Thymus (tissue), 11 donors: Measurements from ENCODE around the gene PLXNB2. TPM values are rescaled to one million over a fixed set of nuclear protein-coding genes. Genes with fewer than 3 reads are reported as not detected.
"Not testable (repeated sequence)": the region's sequence is repeated elsewhere in the genome, so short reads cannot be mapped to it uniquely, and the experiment has no call there.

Experiments
- DNase-seq, 9 donors: peaks; one replicate each; pipeline ENCODE4 v3.0.0-alpha.2; 2013; ENCODE audit warnings: low spot score in 9 of 9, low read depth in 6 of 9, missing footprints in 1 of 9
- H3K27ac ChIP-seq, 2 donors: one replicate each; pipeline ENCODE4 v1.5.1; 2013; ENCODE audit warnings: control low read depth in 1 of 2, low read depth in 1 of 2, low read length in 1 of 2, mild to moderate bottlenecking in 1 of 2, moderate library complexity in 1 of 2
- H3K27me3 ChIP-seq, 2 donors: one replicate each; pipeline ENCODE4 v1.5.1; 2013; ENCODE audit warnings: low read length in 1 of 2; ENCODE audit not compliant: control insufficient read depth in 2 of 2, insufficient read depth in 1 of 2
- H3K36me3 ChIP-seq, 2 donors: one replicate each; pipeline ENCODE4 v1.5.1; 2013; ENCODE audit warnings: low read length in 1 of 2, mild to moderate bottlenecking in 1 of 2, moderate library complexity in 1 of 2; ENCODE audit not compliant: control insufficient read depth in 2 of 2, insufficient read depth in 2 of 2
- H3K4me1 ChIP-seq, 2 donors: one replicate each; pipeline ENCODE4 v1.5.1; 2013; ENCODE audit warnings: low read length in 2 of 2; ENCODE audit not compliant: control insufficient read depth in 2 of 2, insufficient read depth in 2 of 2
- H3K4me3 ChIP-seq, 2 donors: one replicate each; pipeline ENCODE4 v1.5.1; 2013; ENCODE audit warnings: low read length in 2 of 2, control low read depth in 1 of 2, mild to moderate bottlenecking in 1 of 2
- H3K9me3 ChIP-seq, 2 donors: one replicate each; pipeline ENCODE4 v1.5.1; 2013; ENCODE audit warnings: low read length in 1 of 2, mild to moderate bottlenecking in 1 of 2; ENCODE audit not compliant: control insufficient read depth in 2 of 2, insufficient read depth in 1 of 2
- WGBS: extraction: QIAGEN DNeasy Blood & Tissue Kit; methylation state at CpG from one replicate; pipeline ENCODE4 v1.1.7; 2013; 5-methylcytosine and 5-hydroxymethylcytosine counted together
- polyA plus RNA-seq: library from polyadenylated mRNA; stranded (reverse); fragments of 200-250 nt; gene quantifications from one replicate; pipeline ENCODE4 v1.2.3, GENCODE V29; 2013
- total RNA-seq: library from RNA; stranded (reverse); fragments of 120-200 nt; gene quantifications from one replicate; pipeline ENCODE4 v1.2.4, GENCODE V29; 2013
- donor health status: healthy.

PLXNB2 gene
- total and polyA plus RNA-seq, 2 donors: 13.1 to 53.2 TPM

DNA sequence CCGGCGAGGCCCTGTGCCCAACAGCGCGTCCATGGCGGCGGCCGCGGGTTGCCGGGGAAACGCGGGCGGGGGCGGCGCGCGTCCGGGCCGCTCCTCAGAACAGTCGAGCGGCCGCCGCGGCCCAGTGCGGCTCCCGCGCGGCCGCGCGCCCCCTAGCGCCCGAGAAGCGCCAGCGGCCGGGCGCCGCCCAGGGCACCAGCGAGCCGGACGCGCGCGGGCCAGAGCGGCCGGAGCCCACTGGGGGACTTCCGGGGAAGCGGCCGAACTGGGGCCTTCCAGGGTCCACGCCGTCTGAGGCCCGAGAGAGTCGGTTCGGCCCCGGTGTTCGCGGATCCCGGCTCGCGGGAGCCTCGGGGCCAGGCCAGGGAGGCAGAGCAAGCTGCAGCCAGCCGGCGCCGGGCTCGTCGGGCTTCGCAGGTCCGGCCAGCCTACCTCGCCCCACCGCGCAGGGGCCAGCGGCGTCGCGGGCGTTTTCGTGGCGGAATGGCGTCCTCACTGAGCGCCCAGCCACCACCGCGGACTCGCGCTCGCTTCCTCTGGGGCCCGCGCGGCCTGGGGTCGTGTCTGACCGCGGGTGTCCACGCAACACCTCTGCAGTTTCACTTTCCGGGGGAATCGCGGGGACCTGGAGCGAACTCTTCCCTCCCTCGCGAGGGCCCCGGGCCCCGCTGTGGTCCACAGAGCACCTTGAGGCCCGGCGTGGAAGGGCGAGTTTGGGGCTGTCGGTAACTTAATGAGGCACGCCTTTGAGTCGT, 19.7 kb upstream of the PLXNB2 start, which contains the start of gene DENND6B:
TSS of gene DENND6B (minus strand) at position 57 of the 755 bp plus-strand sequence. CDS start at position 33, 24 bp downstream.
- peak in 4 of 9 donors; percentile 47 to 71 (median 70) for DNase-seq
- Histone ChIP-seq H3K36me3 (no peaks in the 10 kb centered on the region), H3K27ac (peak within 1 kb of the TSS in 1 of 2 donors; percentile 73), H3K4me3 (peak within 1 kb of the TSS; percentile 42 to 77), H3K4me1 (peaks cover 2 to 4% of the 10 kb centered on the region in 2 donors), H3K27me3 (peaks cover 15 to 42% of the 10 kb centered on the region in 2 donors), H3K9me3 (peaks cover 0 to 5% of the 10 kb centered on the region in 2 donors)
- 2% methylated on average over 105 of the region's 105 CpGs for WGBS

DNA sequence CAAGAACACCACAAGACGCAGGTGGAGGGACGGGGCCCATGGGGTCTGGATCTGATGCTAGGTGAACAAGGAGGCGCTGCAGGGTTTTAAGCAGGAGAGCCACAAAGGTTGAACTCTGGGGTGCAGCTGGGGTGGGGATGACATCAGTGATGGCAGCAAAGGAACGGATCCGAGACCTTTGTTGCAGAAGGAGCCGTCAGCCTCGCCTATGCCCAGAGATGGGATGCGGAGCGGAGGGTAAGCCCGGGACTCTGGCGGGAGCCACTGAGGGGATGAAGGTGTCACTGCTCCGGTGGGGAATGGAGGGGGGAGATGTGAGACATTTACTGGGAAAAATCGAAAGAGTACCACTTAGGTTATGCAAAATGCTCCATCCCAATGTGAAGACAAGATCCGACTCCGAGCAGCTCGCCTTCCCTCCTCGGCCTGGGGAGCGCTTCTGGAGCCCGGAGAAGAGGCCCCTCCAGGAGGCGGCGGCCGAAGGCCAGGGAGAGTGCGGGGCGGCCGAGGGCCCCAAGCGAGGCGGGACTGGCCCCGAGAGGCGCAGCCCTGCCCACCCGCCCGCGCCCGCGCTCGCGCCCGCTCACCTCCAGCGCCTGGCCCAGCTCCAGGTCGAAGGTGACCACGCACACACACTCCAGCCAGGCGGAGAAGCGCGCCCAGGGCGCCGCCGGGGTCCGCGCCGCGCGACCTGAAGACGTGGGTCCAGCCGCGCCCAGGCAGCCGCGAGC, 18.9 kb upstream of the PLXNB2 start:
- peak overlapping the region in 1 of 2 donors; percentile 77 for H3K4me3 ChIP-seq
- 25% methylated on average over 56 of the region's 56 CpGs for WGBS
- H3K4me1 ChIP-seq: peaks cover 2 to 4% of the 10 kb centered on the region in 2 donors
- H3K27me3 ChIP-seq: peaks cover 15 to 42% of the 10 kb centered on the region in 2 donors
- peaks cover 0 to 5% of the 10 kb centered on the region in 2 donors for H3K9me3 ChIP-seq
- DNase-seq: no peak
- peak overlapping the region in 1 of 2 donors; percentile 31 for H3K27ac ChIP-seq
- no peaks in the 10 kb centered on the region for H3K36me3 ChIP-seq

DNA sequence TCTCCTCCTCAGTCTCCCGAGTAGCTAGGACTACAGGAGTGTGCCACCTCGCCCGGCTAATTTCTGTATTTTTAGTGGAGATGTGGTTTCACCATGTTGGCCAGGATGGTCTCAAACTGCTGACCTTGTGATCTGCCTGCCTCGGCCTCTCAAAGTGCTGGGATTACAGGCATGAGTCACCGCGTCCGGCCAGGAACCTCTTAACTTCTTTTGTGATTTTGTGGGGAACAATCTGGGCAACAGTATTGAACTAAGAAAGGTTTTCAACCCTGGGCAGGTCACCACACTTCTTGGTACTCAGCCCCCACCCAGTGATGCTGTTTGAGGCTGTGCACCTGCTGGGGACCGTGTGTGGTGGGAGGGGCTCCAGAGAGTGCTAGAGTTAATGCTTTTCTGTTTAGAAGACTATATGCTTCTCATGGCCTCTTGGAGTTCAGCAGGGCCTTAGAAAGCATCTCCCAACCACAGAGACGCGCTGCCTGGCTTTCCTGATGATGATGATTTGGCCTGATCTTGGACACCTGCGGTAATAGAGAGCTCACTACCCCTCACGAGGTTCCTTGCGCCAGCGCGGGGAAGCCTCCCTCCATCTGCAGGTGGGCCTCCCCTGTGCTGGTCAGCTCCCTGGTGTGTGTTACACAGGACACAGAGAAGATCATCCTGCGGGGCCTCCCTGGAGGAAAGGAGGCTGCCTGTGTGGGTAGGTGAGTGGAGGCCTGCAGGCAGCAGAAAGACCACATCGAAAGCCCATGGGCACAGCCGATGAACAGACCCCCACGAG, 18.2 kb upstream of the PLXNB2 start:
- Histone ChIP-seq H3K9me3 (peaks cover 0 to 5% of the 10 kb centered on the region in 2 donors), H3K27me3 (peaks cover 15 to 44% of the 10 kb centered on the region in 2 donors), H3K4me1 (peaks cover 2 to 4% of the 10 kb centered on the region in 2 donors), H3K27ac (no peak overlapping the region), H3K36me3 (no peaks in the 10 kb centered on the region), H3K4me3 (no peak overlapping the region)
- no peak for DNase-seq
- WGBS: 92% methylated on average over 19 of the region's 19 CpGs

DNA sequence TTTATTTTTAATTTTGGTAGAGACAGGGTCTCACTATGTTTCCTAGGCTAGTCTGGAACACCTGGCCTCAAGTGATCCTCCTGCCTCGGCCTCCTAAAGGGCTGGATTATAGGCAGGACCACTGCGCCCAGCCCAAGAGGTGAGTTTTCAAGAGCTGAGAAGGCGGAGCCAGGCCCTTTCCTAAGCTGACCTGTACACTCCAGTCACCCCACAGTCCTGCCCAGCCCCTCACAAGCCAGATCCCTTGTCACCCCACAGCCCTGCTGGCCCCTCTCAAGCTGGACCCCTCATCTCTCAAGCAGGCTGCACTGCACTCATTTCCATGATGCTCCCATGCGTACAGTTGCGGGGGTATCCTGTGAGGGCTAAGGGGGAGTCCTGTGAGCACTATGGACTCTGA, 16.5 kb upstream of the PLXNB2 start:
- 98% methylated on average over 5 of the region's 5 CpGs for WGBS
- Histone ChIP-seq H3K4me1 (peaks cover 2 to 4% of the 10 kb centered on the region in 2 donors), H3K9me3 (peaks cover 0 to 5% of the 10 kb centered on the region in 2 donors), H3K4me3 (no peak overlapping the region), H3K36me3 (no peaks in the 10 kb centered on the region), H3K27ac (no peak overlapping the region), H3K27me3 (peaks cover 15 to 44% of the 10 kb centered on the region in 2 donors)
- no peak for DNase-seq

DNA sequence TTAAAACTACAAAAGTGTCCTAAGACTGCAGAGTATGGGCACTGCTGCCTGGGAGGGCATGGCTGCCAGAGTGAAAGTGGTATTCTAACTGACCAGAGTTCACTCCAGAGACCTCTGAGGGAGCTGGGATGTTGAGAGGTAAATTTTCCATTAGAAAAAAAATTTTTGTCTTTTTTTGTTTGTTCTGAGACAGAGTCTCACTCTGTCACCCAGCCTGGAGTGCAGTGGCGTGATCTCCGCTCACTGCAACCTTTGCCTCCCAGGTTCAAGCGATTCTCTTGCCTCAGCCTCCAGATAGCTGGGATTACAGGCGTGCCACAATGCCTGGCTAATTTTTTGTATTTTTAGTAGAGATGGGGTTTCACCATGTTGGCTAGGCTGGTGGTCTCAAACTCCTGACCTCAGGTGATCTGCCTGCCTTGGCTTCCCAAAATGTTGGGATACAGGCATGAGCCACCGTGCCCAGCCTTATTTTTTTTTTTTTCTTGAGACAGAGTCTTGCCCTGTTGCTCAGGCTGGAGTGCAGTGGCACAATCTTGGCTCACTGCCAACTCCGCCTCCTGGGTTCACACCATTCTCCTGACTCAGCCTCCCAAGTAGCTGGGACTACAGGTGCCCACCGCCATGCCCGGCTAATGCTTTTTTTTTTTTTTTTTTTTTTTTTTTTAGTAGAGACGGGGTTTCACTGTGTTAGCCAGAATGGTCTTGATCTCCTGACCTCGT, 15.1 kb upstream of the PLXNB2 start:
- H3K4me1 ChIP-seq, H3K36me3 ChIP-seq, DNase-seq, H3K27ac ChIP-seq, H3K4me3 ChIP-seq, H3K9me3 ChIP-seq: not testable (repeated sequence)
- H3K27me3 ChIP-seq: peaks cover 12 to 34% of the 10 kb centered on the region in 2 donors
- WGBS: 92% methylated on average over 10 of the region's 10 CpGs

DNA sequence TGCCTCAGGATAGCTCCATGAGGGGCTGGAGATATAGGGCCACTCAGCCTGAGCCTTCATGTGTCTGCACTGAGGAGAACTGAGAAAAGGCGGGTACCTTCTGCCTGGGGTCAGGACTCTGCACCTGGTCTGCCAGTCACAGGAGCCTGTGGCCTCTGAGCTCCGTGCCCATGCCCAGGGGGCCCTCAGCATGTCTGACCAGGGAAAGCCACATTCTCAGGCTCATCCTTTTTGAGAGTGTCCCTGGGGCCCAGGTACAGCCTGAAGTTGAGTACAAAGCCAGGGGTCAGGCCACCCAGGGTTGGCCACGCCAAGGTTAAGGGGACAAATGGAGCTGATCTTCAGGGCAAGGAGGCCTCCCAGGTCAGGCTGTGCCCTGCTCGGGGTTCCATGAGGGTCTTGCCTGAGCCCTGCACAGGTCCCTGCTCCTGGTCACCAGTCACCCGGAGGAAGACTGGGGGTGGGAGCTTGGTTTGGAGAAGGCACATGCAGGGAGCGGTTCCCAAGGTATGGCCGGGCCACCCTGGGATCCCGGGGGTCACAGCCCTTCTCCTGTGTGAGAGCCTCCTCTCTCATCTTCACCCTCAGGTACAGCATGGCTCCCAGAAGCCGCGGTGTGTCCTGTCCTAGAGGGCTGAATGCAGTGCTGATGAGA, 13.4 kb upstream of the PLXNB2 start:
- no peak for DNase-seq
- Histone ChIP-seq H3K36me3 (no peaks in the 10 kb centered on the region), H3K4me3 (no peak overlapping the region), H3K9me3 (no peaks in the 10 kb centered on the region), H3K27ac (no peak overlapping the region), H3K27me3 (peaks cover 0 to 21% of the 10 kb centered on the region in 2 donors), H3K4me1 (no peaks in the 10 kb centered on the region)
- WGBS: 92% methylated on average over 10 of the region's 10 CpGs

DNA sequence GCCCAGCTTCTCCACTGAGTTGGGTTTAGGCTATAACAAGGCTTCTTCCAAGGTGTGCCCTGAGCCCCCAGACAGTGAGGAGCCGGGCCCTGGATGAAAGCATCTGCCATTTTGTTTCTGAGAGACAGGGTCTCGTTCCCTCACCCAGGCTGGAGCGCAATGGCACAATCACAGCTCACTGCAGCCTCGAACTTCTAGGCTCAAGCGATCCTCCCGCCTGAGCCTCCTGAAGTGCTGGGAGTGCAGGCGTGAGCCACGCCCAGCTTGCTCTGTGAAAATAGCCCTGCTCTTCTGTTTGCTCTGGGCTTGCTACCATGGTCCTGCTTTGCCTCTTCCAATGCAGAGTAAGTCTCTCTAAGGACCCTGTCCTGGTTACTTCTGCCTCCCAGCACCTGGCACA, 12.7 kb upstream of the PLXNB2 start:
- 91% methylated on average over 8 of the region's 8 CpGs for WGBS
- DNase-seq: no peak

DNA sequence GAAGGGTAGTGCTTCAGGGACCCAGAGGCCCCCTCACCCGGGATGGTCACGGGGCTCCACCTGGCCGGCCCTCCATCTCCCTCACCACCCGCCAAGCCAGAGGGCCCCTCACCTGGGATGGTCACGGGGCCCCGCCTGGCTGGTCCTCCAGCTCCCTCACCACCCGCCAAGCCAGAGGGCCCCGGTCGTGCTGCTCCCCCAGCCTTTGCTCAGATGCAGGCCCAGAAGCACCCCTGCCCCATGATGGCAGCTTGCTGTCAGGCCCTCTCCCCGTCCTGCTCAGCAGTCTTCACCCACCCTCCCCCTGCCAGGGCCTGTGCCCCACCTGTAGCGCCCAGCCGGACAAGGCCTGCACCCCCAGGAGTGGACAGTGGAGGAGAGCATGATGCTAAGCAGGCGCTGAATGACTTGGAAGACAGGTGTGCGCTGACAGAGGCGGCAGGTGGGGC, 12.1 kb upstream of the PLXNB2 start:
- no peak for DNase-seq
- no peak overlapping the region for H3K4me3 ChIP-seq
- peaks cover 0 to 12% of the 10 kb centered on the region in 2 donors for H3K27me3 ChIP-seq
- no peaks in the 10 kb centered on the region for H3K36me3 ChIP-seq
- no peak overlapping the region for H3K27ac ChIP-seq
- WGBS: 94% methylated on average over 15 of the region's 15 CpGs
- H3K9me3 ChIP-seq: peaks cover 0 to 1% of the 10 kb centered on the region in 2 donors
- H3K4me1 ChIP-seq: peaks cover 5 to 11% of the 10 kb centered on the region in 2 donors

More for the DNA sequence above, 12.7 kb upstream of the PLXNB2 start:
- no peak overlapping the region for H3K4me3 ChIP-seq
- no peaks in the 10 kb centered on the region for H3K36me3 ChIP-seq
- H3K9me3 ChIP-seq: peaks cover 0 to 1% of the 10 kb centered on the region in 2 donors
- peaks cover under 1 to 5% of the 10 kb centered on the region in 2 donors for H3K4me1 ChIP-seq
- no peak overlapping the region for H3K27ac ChIP-seq
- peaks cover 0 to 15% of the 10 kb centered on the region in 2 donors for H3K27me3 ChIP-seq
